H1 (cell line): Measurements from ENCODE around the gene SGK2. TPM values are rescaled to one million over a fixed set of nuclear protein-coding genes. Genes with fewer than 3 reads are reported as not detected.

Experiments used
- CTCF ChIA-PET: fragments of 300-600 bp; sonication (Branson Sonifier 250); formaldehyde crosslinking; loops from one replicate; lab custom pipeline; 2021; ENCODE audit not compliant: partially characterized antibody; lab: Charles Lee
- POLR2A ChIA-PET: fragments of 300-600 bp; sonication (Branson Sonifier 250); formaldehyde crosslinking; loops from one replicate; lab custom pipeline; 2021; ENCODE audit warnings: inconsistent platforms; ENCODE audit not compliant: partially characterized antibody; lab: Charles Lee
- DNase-seq, 2 experiments: peaks; one replicate each; pipeline versions ENCODE4 v3.0.0 to v3.0.0-alpha.2; 2010 to 2022; ENCODE audit warnings: low spot score in 2 of 2, low read depth in 1 of 2, mixed read lengths in 1 of 2
- FAIRE-seq: peaks from 2 replicates; lab custom pipeline; 2011; peaks lifted over from hg19 to GRCh38; lab: Jason Lieb, UNC
- H2AFZ ChIP-seq: 2 replicates; pipeline ENCODE4 v1.8.1; 2012; ENCODE audit warnings: low read length, inconsistent platforms
- H2AK5ac ChIP-seq: 2 replicates; pipeline ENCODE4 v1.6.1; 2013; ENCODE audit warnings: low read depth, low read length
- H2BK120ac ChIP-seq: replicated peaks from 2 replicates; pipeline ENCODE3; 2013; ENCODE audit warnings: low read depth, low read length, inconsistent platforms
- H2BK12ac ChIP-seq: 2 replicates; pipeline ENCODE4 v1.6.1; 2013; ENCODE audit warnings: low read depth, low read length
- H2BK15ac ChIP-seq: 2 replicates; pipeline ENCODE4 v1.6.1; 2013; ENCODE audit warnings: low read length
- H2BK20ac ChIP-seq: 2 replicates; pipeline ENCODE4 v1.6.1; 2013; ENCODE audit warnings: low read length
- H2BK5ac ChIP-seq: 2 replicates; pipeline ENCODE4 v1.6.1; 2013; ENCODE audit warnings: low read depth, low read length
- H3K14ac ChIP-seq: 2 replicates; pipeline ENCODE4 v1.6.1; 2013; ENCODE audit warnings: inconsistent platforms; ENCODE audit not compliant: insufficient read length
- H3K18ac ChIP-seq: 2 replicates; pipeline ENCODE4 v1.6.1; 2013; ENCODE audit warnings: low read length; ENCODE audit errors: extremely low read depth
- H3K23ac ChIP-seq: 2 replicates; pipeline ENCODE4 v1.6.1; 2013; ENCODE audit warnings: inconsistent platforms; ENCODE audit not compliant: insufficient read length
- H3K23me2 ChIP-seq: 2 replicates; pipeline ENCODE4 v1.6.1; 2013; ENCODE audit warnings: low read depth, low read length
- H3K27ac ChIP-seq: 2 replicates; pipeline ENCODE4 v1.6.1; 2011; ENCODE audit warnings: low read depth, low read length, inconsistent platforms
- H3K27me3 ChIP-seq, 4 experiments: replicated peaks in 1 of 4; 1 replicate in 1 of 4; 2 replicates in 3 of 4; pipeline versions ENCODE4 v1.6.1 to v1.8.1; 2011 to 2013; ENCODE audit warnings: low read length in 3 of 4, mild to moderate bottlenecking in 3 of 4, inconsistent platforms in 2 of 4, mixed read lengths in 2 of 4, moderate library complexity in 1 of 4; ENCODE audit not compliant: control insufficient read depth in 3 of 4, insufficient read depth in 3 of 4; ENCODE audit errors: extremely low read depth in 1 of 4
- H3K36me3 ChIP-seq, 4 experiments: 2 replicates each; pipeline versions ENCODE4 v1.6.1 to v1.8.1; 2011 to 2013; ENCODE audit warnings: mild to moderate bottlenecking in 4 of 4, low read length in 3 of 4, moderate library complexity in 2 of 4, control low read depth in 1 of 4, inconsistent platforms in 1 of 4; ENCODE audit not compliant: insufficient read depth in 4 of 4, control insufficient read depth in 2 of 4
- H3K4ac ChIP-seq: replicated peaks from 2 replicates; pipeline ENCODE3; 2013; ENCODE audit warnings: low read length, low read depth, mixed read lengths, inconsistent platforms; ENCODE audit not compliant: insufficient read length
- H3K4me1 ChIP-seq, 4 experiments: replicated peaks in 1 of 4; 1 replicate in 1 of 4; 2 replicates in 3 of 4; pipeline versions ENCODE4 v1.6.1 to v1.8.1; 2011 to 2013; ENCODE audit warnings: low read length in 3 of 4, inconsistent platforms in 2 of 4, mixed read lengths in 1 of 4; ENCODE audit not compliant: insufficient read depth in 4 of 4, control insufficient read depth in 3 of 4
- H3K4me2 ChIP-seq, 2 experiments: 2 replicates each; pipeline versions ENCODE4 v1.6.1 to v1.8.1; 2011 to 2013; ENCODE audit warnings: low read depth in 2 of 2, low read length in 2 of 2, control low read depth in 1 of 2, inconsistent platforms in 1 of 2, mild to moderate bottlenecking in 1 of 2; ENCODE audit not compliant: insufficient read depth in 1 of 2
- H3K4me3 ChIP-seq, 4 experiments: fragments of 200-600, 300-600 bp in 1 of 4; sonication (generic), shearing (Covaris generic), sonication (Bioruptor Twin) in 1 of 4; 2 replicates each; pipeline versions ENCODE4 v1.5.1 to v1.8.1; 2011 to 2016; ENCODE audit warnings: low read length in 4 of 4, low read depth in 3 of 4, control low read depth in 2 of 4, inconsistent platforms in 2 of 4, mild to moderate bottlenecking in 2 of 4, mixed read lengths in 1 of 4, moderate library complexity in 1 of 4; ENCODE audit not compliant: insufficient read depth in 2 of 4; ENCODE audit errors: extremely low read depth in 1 of 4
- H3K56ac ChIP-seq: replicated peaks from 2 replicates; pipeline ENCODE3; 2013; ENCODE audit warnings: low read depth, mild to moderate bottlenecking, mixed read lengths, low read length, inconsistent platforms; ENCODE audit not compliant: insufficient read length
- H3K79me1 ChIP-seq: 2 replicates; pipeline ENCODE4 v1.6.1; 2013; ENCODE audit warnings: low read depth, low read length, control low read depth
- H3K79me2 ChIP-seq, 2 experiments: 2 replicates each; pipeline versions ENCODE4 v1.6.1 to v1.8.1; 2012 to 2013; ENCODE audit warnings: low read length in 2 of 2, mild to moderate bottlenecking in 2 of 2, inconsistent platforms in 1 of 2; ENCODE audit not compliant: insufficient read depth in 2 of 2, control insufficient read depth in 1 of 2
- H3K9ac ChIP-seq, 4 experiments: replicated peaks in 1 of 4; 1 replicate in 1 of 4; 2 replicates in 3 of 4; pipeline versions ENCODE4 v1.6.1 to v1.8.1; 2011 to 2013; ENCODE audit warnings: low read depth in 3 of 4, low read length in 3 of 4, control low read depth in 2 of 4, mild to moderate bottlenecking in 2 of 4, moderate library complexity in 2 of 4, inconsistent platforms in 1 of 4; ENCODE audit errors: extremely low read depth in 1 of 4
- H3K9me3 ChIP-seq, 2 experiments: 2 replicates each; pipeline versions ENCODE4 v1.6.1 to v1.8.1; 2012 to 2013; ENCODE audit warnings: mild to moderate bottlenecking in 2 of 2, moderate library complexity in 2 of 2, control low read depth in 1 of 2, inconsistent platforms in 1 of 2, low read depth in 1 of 2, low read length in 1 of 2, mixed read lengths in 1 of 2; ENCODE audit not compliant: insufficient read depth in 2 of 2
- H4K20me1 ChIP-seq, 2 experiments: replicated peaks in 1 of 2; 2 replicates each; pipeline versions ENCODE3 to v1.8.1; 2011 to 2013; ENCODE audit warnings: inconsistent platforms in 2 of 2, low read length in 2 of 2, mild to moderate bottlenecking in 1 of 2; ENCODE audit not compliant: insufficient read depth in 2 of 2, control insufficient read depth in 1 of 2
- H4K5ac ChIP-seq: 2 replicates; pipeline ENCODE4 v1.6.1; 2013; ENCODE audit warnings: low read length, low read depth, mixed read lengths, inconsistent platforms; ENCODE audit not compliant: insufficient read length
- H4K8ac ChIP-seq: 2 replicates; pipeline ENCODE4 v1.8.0; 2013; ENCODE audit warnings: mild to moderate bottlenecking, moderate library complexity, low read length, inconsistent platforms; ENCODE audit not compliant: insufficient read depth; ENCODE audit errors: extremely low read depth
- H4K91ac ChIP-seq: replicated peaks from 2 replicates; pipeline ENCODE3; 2013; ENCODE audit warnings: low read length, mixed read lengths, inconsistent platforms; ENCODE audit not compliant: insufficient read length
- ATF2 ChIP-seq: IDR thresholded peaks from 2 replicates; pipeline ENCODE4 v1.6.1; 2012; ENCODE audit warnings: low read length, inconsistent platforms
- CBX8 ChIP-seq: fragments of 300-800, 300-1000 bp; sonication (generic); IDR thresholded peaks from 2 replicates; pipeline ENCODE4 v1.7.1; 2016; ENCODE audit warnings: low read depth, low read length, borderline replicate concordance
- EZH2 ChIP-seq: fragments of 200-600 bp; sonication (generic); IDR thresholded peaks from 2 replicates; pipeline ENCODE4 v1.7.1; 2012; ENCODE audit warnings: low read depth, mild to moderate bottlenecking, moderate library complexity, low read length, inconsistent platforms; ENCODE audit not compliant: severe bottlenecking
- FOSL1 ChIP-seq: IDR thresholded peaks from 2 replicates; pipeline ENCODE4 v1.6.1; 2011; ENCODE audit warnings: mild to moderate bottlenecking, low read depth, low read length, moderate library complexity; ENCODE audit not compliant: insufficient read depth
- POU5F1 ChIP-seq: IDR thresholded peaks from 2 replicates; pipeline ENCODE4 v1.6.1; 2011; ENCODE audit warnings: low read depth, mild to moderate bottlenecking, low read length, moderate library complexity
- RBBP5 ChIP-seq: IDR thresholded peaks from 2 replicates; pipeline ENCODE4 v1.7.1; 2012; ENCODE audit warnings: low read depth, mild to moderate bottlenecking, inconsistent platforms, low read length, moderate library complexity, borderline replicate concordance
- TAF1 ChIP-seq: IDR thresholded peaks from 2 replicates; pipeline ENCODE4 v1.6.1; 2011; ENCODE audit warnings: mild to moderate bottlenecking, low read depth, low read length
- TBP ChIP-seq: IDR thresholded peaks from 2 replicates; pipeline ENCODE4 v1.6.1; 2011; ENCODE audit warnings: low read depth, low read length, improper control_type of control experiment
- TEAD4 ChIP-seq: IDR thresholded peaks from 2 replicates; pipeline ENCODE4 v1.6.1; 2012; ENCODE audit warnings: low read depth, low read length, inconsistent platforms, mixed read lengths
- WGBS, 2 experiments: shearing (Covaris generic) in 1 of 2; methylation state at CpG; one replicate each; pipeline versions ENCODE4 v1.1.6 to v1.1.7; 2013 to 2015; ENCODE audit warnings: low lambda C conversion rate in 2 of 2, mixed read lengths in 2 of 2, inconsistent platforms in 1 of 2, low coverage in 1 of 2, missing lambda C conversion rate in 1 of 2; ENCODE audit not compliant: insufficient replicate concordance in 2 of 2, insufficient coverage in 1 of 2, insufficient read length in 1 of 2; ENCODE audit errors: extremely low coverage in 1 of 2, missing lambda C conversion rate in 1 of 2; 5-methylcytosine and 5-hydroxymethylcytosine counted together
- polyA plus RNA-seq, 7 experiments: library from polyadenylated mRNA; depleted of rRNA in 3 of 7; stranded (reverse) in 5 of 7; unstranded in 2 of 7; fragments of >200 nt in 5 of 7; fragments of 200-250 nt in 2 of 7; gene quantifications; 1 replicate in 5 of 7; 2 replicates in 1 of 7; 4 replicates in 1 of 7; pipeline versions ENCODE4 v1.2.1 to v1.2.3, GENCODE V29; 2011 to 2013; ENCODE audit warnings: missing spikeins in 2 of 7, mixed read lengths in 2 of 7
- total RNA-seq: library from RNA; stranded (reverse); fragmentation: NEBNext Ultra II Directional; extraction: Animal tissue kit (Norgen Biotek cat#: 25700); gene quantifications from 2 replicates; pipeline ENCODE4 v1.2.1, GENCODE V29; 2021

Gene SGK2
- total and polyA plus RNA-seq, 2 of the 8 experiments (the other 6 are each of a cell fraction or from before 2014, with no cell fraction given): 0.21 TPM; not detected in 1

GRCh38 chr20:43542674-43543073, 16.2 kb upstream of the SGK2 start:
- Histone ChIP-seq H3K56ac (no peak overlapping the region), H3K9ac (no peak overlapping the region), H3K79me1 (no peaks in the 10 kb centered on the region), H3K23ac (no peak overlapping the region), H4K8ac (no peak overlapping the region), H2BK15ac (no peak overlapping the region), H3K14ac (no peak overlapping the region), H3K36me3 (peaks cover 0 to 9% (median 4%) of the 10 kb centered on the region in 4 experiments; a peak in 6 of 8 replicates), H4K91ac (no peak overlapping the region), H2BK20ac (no peak overlapping the region), H3K4me1 (no peaks in the 10 kb centered on the region), H3K4ac (no peak overlapping the region), H2AK5ac (no peak overlapping the region), H3K79me2 (no peaks in the 10 kb centered on the region), H2BK120ac (no peak overlapping the region), H3K4me3 (no peak overlapping the region), H3K9me3 (peaks cover 0 to 6% of the 10 kb centered on the region in 2 experiments; a peak in 2 of 4 replicates), H3K27me3 (no peaks in the 10 kb centered on the region), H2BK12ac (no peak overlapping the region), H4K5ac (no peak overlapping the region), H4K20me1 (peaks cover 0 to 2% of the 10 kb centered on the region in 2 experiments), H2BK5ac (no peak overlapping the region), H3K18ac (no peak overlapping the region), H3K23me2 (no peaks in the 10 kb centered on the region; the same call in 1 of the 2 replicates), H3K27ac (no peak overlapping the region), H3K4me2 (no peak overlapping the region), H2AFZ (no peak overlapping the region)
- DNase-seq: no peak
- ChIA-PET CTCF (interaction anchor here (0.6 kb wide), 1 partner anchor 1841 kb away, joined by 3 read pairs; no protein-coding TSS in a partner anchor), POLR2A (interaction anchor here (0.6 kb wide), 1 partner anchor 177 kb away, joined by 3 read pairs; no protein-coding TSS in a partner anchor)
- TF ChIP-seq POU5F1 (no peak), CBX8 (no peak), TAF1 (no peak), EZH2 (no peak), FOSL1 (no peak), RBBP5 (no peak), TEAD4 (no peak), ATF2 (no peak), TBP (no peak)
- no peak for FAIRE-seq
- 66% methylated on average over 4 of the region's 4 CpGs; no CpG with 5 or more reads in 1 of the 2 experiments for WGBS, 2 experiments
